Neural cell (in vitro differentiated cells): ENCODE data around the gene TUBA1A. TPM values are rescaled to one million over a fixed set of nuclear protein-coding genes. Genes with fewer than 3 reads are reported as not detected.

Experiments
- H2AFZ ChIP-seq: fragments of 200-600, 300-800 bp; sonication (generic), shearing (Covaris generic); 2 replicates; pipeline ENCODE4 v1.6.0; 2014; ENCODE audit warnings: low read depth, mild to moderate bottlenecking, antibody characterized with exemption, low read length, moderate library complexity
- H3F3A ChIP-seq: fragments of 200-600 bp; shearing (Covaris generic); 2 replicates; pipeline ENCODE4 v1.6.1; 2016; ENCODE audit warnings: mild to moderate bottlenecking, moderate library complexity, mixed read lengths, antibody characterized with exemption, low read length; ENCODE audit not compliant: insufficient read depth, poor library complexity, severe bottlenecking
- H3K27ac ChIP-seq: fragments of 200-600, 300-800 bp; sonication (generic), shearing (Covaris generic); 2 replicates; pipeline ENCODE4 v1.5.1; 2014; ENCODE audit warnings: mild to moderate bottlenecking, low read length, moderate library complexity
- H3K27me3 ChIP-seq: fragments of 300-800, 200-600 bp; sonication (generic), shearing (Covaris generic); 2 replicates; pipeline ENCODE4 v1.6.0; 2014; ENCODE audit warnings: mild to moderate bottlenecking, low read depth, low read length, moderate library complexity; ENCODE audit not compliant: insufficient read depth
- H3K36me3 ChIP-seq: fragments of 300-800, 200-600 bp; sonication (generic), shearing (Covaris generic); 2 replicates; pipeline ENCODE4 v1.5.1; 2014; ENCODE audit warnings: mild to moderate bottlenecking, antibody characterized with exemption, low read length, moderate library complexity; ENCODE audit not compliant: insufficient read depth
- H3K4me2 ChIP-seq: fragments of 300-800, 200-600 bp; sonication (generic), shearing (Covaris generic); 2 replicates; pipeline ENCODE4 v1.6.0; 2014; ENCODE audit warnings: mild to moderate bottlenecking, low read length
- H3K4me3 ChIP-seq: fragments of 300-800, 200-600 bp; sonication (generic), shearing (Covaris generic); 2 replicates; pipeline ENCODE4 v1.5.1; 2014; ENCODE audit warnings: mild to moderate bottlenecking, low read length, moderate library complexity
- H3K79me2 ChIP-seq: fragments of 200-600 bp; shearing (Covaris generic); replicated peaks from 2 replicates; pipeline ENCODE4 v1.6.0; 2014; ENCODE audit warnings: mild to moderate bottlenecking, low read length, moderate library complexity; ENCODE audit not compliant: insufficient read depth
- H3K9ac ChIP-seq: fragments of 300-800, 200-600 bp; sonication (generic), shearing (Covaris generic); 2 replicates; pipeline ENCODE4 v1.6.1; 2016; ENCODE audit warnings: mild to moderate bottlenecking, low read length, mixed read lengths
- H3K9me2 ChIP-seq: fragments of 200-600 bp; shearing (Covaris generic); 2 replicates; pipeline ENCODE4 v1.6.1; 2016; ENCODE audit warnings: mild to moderate bottlenecking, low read length, mixed read lengths; ENCODE audit not compliant: insufficient read depth
- H3K9me3 ChIP-seq: fragments of 200-600, 300-800 bp; sonication (generic), shearing (Covaris generic); 2 replicates; pipeline ENCODE4 v1.6.1; 2016; ENCODE audit warnings: mild to moderate bottlenecking, mixed run types, low read length, moderate library complexity, mixed read lengths
- H4K20me1 ChIP-seq: fragments of 200-600 bp; shearing (Covaris generic); 2 replicates; pipeline ENCODE4 v1.6.1; 2016; ENCODE audit warnings: mild to moderate bottlenecking, mixed run types; ENCODE audit not compliant: insufficient read depth
- CTCF ChIP-seq: fragments of 450-650 bp; IDR thresholded peaks from 2 replicates; pipeline ENCODE4 v1.5.1; 2014; ENCODE audit warnings: antibody characterized with exemption, mild to moderate bottlenecking, moderate library complexity; ENCODE audit not compliant: poor library complexity, severe bottlenecking
- EP300 ChIP-seq: fragments of 450-650 bp; conservative IDR thresholded peaks from 2 replicates; pipeline ENCODE4 v1.6.1; 2014; ENCODE audit warnings: antibody characterized with exemption, mild to moderate bottlenecking, moderate library complexity; ENCODE audit not compliant: poor library complexity, severe bottlenecking
- EZH2 ChIP-seq: fragments of 200-600, 300-800 bp; shearing (Covaris generic), sonication (generic); IDR thresholded peaks from 2 replicates; pipeline ENCODE4 v1.6.1; 2014; ENCODE audit warnings: antibody characterized with exemption, low read length, borderline replicate concordance, mild to moderate bottlenecking; ENCODE audit not compliant: insufficient read depth, poor library complexity, severe bottlenecking
- MXI1 ChIP-seq: fragments of 450-650 bp; conservative IDR thresholded peaks from 2 replicates; pipeline ENCODE4 v1.6.1; 2014; ENCODE audit warnings: antibody characterized with exemption, mild to moderate bottlenecking; ENCODE audit not compliant: poor library complexity, severe bottlenecking
- POLR2AphosphoS5 ChIP-seq: IDR thresholded peaks from 2 replicates; pipeline ENCODE4 v1.6.1; 2012
- RAD21 ChIP-seq: fragments of 450-650 bp; conservative IDR thresholded peaks from 2 replicates; pipeline ENCODE4 v1.6.1; 2014; ENCODE audit warnings: antibody characterized with exemption, mild to moderate bottlenecking, moderate library complexity
- REST ChIP-seq: IDR thresholded peaks from 2 replicates; pipeline ENCODE4 v1.6.1; 2012; ENCODE audit warnings: borderline replicate concordance
- SMC3 ChIP-seq: fragments of 450-650 bp; conservative IDR thresholded peaks from 2 replicates; pipeline ENCODE4 v1.6.1; 2014; ENCODE audit warnings: antibody characterized with exemption, mild to moderate bottlenecking, moderate library complexity; ENCODE audit not compliant: poor library complexity
- TAF1 ChIP-seq: IDR thresholded peaks from 2 replicates; pipeline ENCODE4 v1.6.1; 2012; ENCODE audit warnings: low read depth
- polyA minus RNA-seq: library from RNA; depleted of rRNA, polyadenylated mRNA; stranded (reverse); fragments of >200 nt; gene quantifications from 2 replicates; pipeline ENCODE4 v1.2.3, GENCODE V29; 2014
- polyA plus RNA-seq: library from polyadenylated mRNA; depleted of rRNA; stranded (reverse); fragments of >200 nt; gene quantifications from 2 replicates; pipeline ENCODE4 v1.2.3, GENCODE V29; 2014

Gene TUBA1A
- 14,333 and 15,501 TPM in 2 replicates for polyA plus RNA-seq
- polyA minus RNA-seq = 7,980 and 9,115 TPM in 2 replicates

GRCh38 chr12:49188916-49189367 is at the start of gene TUBA1A:
Gene TUBA1A (minus strand): TSS chr12:49189080. CDS start chr12:49188979, 101 bp downstream.
- Histone ChIP-seq H3K9me2 (no peaks in the 10 kb centered on the region), H3K79me2 (peaks cover 84% of the 10 kb centered on the region), H3K4me2 (peak within 1 kb of the TSS; percentile 100), H3K36me3 (peaks cover 18% of the 10 kb centered on the region), H4K20me1 (peaks cover 42% of the 10 kb centered on the region), H3K27me3 (no peaks in the 10 kb centered on the region), H3K27ac (peak within 1 kb of the TSS; percentile 100), H2AFZ (no peak within 1 kb of the TSS), H3K9ac (peak within 1 kb of the TSS; percentile 100), H3K4me3 (peak within 1 kb of the TSS; percentile 100), H3K9me3 (no peaks in the 10 kb centered on the region), H3F3A (peaks cover 7% of the 10 kb centered on the region)
- TF ChIP-seq RAD21 (peak; percentile 41), SMC3 (peak; percentile 64), POLR2AphosphoS5 (peak; percentile 100), EZH2 (no peak), EP300 (peak; percentile 73), MXI1 (peak; percentile 70), CTCF (no peak), TAF1 (peak; percentile 99), REST (peak; percentile 97)

- Histone ChIP-seq H2AFZ (no peak overlapping the region), H3K9me2 (no peaks in the 10 kb centered on the region), H3F3A (peaks cover 4% of the 10 kb centered on the region), H3K27ac (no peak overlapping the region), H3K4me2 (peak overlapping the region; percentile 36), H3K9ac (peak overlapping the region; percentile 81), H3K9me3 (no peaks in the 10 kb centered on the region), H3K36me3 (no peaks in the 10 kb centered on the region), H4K20me1 (no peaks in the 10 kb centered on the region), H3K79me2 (peaks cover 46% of the 10 kb centered on the region), H3K4me3 (peak overlapping the region; percentile 26), H3K27me3 (no peaks in the 10 kb centered on the region)
- no peak for TF ChIP-seq EZH2
- peak; percentile 19 for TF ChIP-seq SMC3
- peak; percentile 15 for TF ChIP-seq RAD21
Observed at GRCh38 chr12:49236423-49236822, 47.5 kb upstream of the TUBA1A start.
